Upper lobe of left lung (tissue), 4 donors: ENCODE measurements around the gene ST3GAL3.

Source experiments
- POLR2A ChIP-seq, 4 donors: fragments of 450-650 bp; IDR thresholded peaks; one replicate each; pipeline ENCODE4 v1.5.1; 2016 to 2017; ENCODE audit warnings: antibody characterized with exemption in 4 of 4, mild to moderate bottlenecking in 2 of 4
- TF ChIP-seq, protein P1 (sequence below), 6 experiments: fragments of 450-650 bp in 4 of 6; fragments of 200-600 bp in 2 of 6; sonication (generic) in 2 of 6; IDR thresholded peaks; one replicate each; pipeline ENCODE4 v1.5.1; 2016 to 2019; ENCODE audit warnings: antibody characterized with exemption in 6 of 6

DNA sequence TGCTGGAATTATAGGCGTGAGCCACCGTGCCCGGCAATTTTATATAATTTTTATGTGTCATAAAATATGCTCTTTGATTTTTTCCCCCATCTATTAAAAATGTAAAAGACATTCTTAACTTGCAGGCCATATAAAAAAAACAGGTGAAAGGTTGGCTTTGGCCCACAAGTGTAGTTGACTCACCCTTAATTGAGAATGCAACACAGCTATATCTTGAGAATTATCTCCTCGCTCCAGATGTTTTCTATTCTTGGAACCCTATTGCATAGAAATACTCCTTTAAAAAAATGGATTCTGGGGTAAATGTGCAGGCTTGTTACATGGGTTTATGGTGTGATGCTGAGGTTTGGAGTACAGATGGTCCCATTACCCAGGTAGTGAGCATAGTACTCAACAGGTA is 112.0 kb downstream of the ST3GAL3 start:
- TF ChIP-seq, protein P1, sequence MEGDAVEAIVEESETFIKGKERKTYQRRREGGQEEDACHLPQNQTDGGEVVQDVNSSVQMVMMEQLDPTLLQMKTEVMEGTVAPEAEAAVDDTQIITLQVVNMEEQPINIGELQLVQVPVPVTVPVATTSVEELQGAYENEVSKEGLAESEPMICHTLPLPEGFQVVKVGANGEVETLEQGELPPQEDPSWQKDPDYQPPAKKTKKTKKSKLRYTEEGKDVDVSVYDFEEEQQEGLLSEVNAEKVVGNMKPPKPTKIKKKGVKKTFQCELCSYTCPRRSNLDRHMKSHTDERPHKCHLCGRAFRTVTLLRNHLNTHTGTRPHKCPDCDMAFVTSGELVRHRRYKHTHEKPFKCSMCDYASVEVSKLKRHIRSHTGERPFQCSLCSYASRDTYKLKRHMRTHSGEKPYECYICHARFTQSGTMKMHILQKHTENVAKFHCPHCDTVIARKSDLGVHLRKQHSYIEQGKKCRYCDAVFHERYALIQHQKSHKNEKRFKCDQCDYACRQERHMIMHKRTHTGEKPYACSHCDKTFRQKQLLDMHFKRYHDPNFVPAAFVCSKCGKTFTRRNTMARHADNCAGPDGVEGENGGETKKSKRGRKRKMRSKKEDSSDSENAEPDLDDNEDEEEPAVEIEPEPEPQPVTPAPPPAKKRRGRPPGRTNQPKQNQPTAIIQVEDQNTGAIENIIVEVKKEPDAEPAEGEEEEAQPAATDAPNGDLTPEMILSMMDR (IDR thresholded peaks at IDR 0.05) = no peak
- no peak for TF ChIP-seq POLR2A (IDR thresholded peaks at IDR 0.05)
